Left ventricle myocardium inferior (tissue), 1 donor: Measurements from ENCODE around the gene GPER1. TPM values are rescaled to one million over a fixed set of nuclear protein-coding genes. Genes with fewer than 3 reads are reported as not detected.
"Not testable (repeated sequence)": the region's sequence is repeated elsewhere in the genome, so short reads cannot be mapped to it uniquely, and the experiment has no call there.

ENCODE experiments used
- DNase-seq: peaks from one replicate; pipeline ENCODE4 v3.0.0-alpha.2; 2020
- H3K27ac ChIP-seq: fragments of 200-600 bp; replicated peaks from 2 replicates; pipeline ENCODE4 v1.8.0; 2021
- H3K27me3 ChIP-seq: fragments of 200-600 bp; 2 replicates; pipeline ENCODE4 v1.8.0; 2021; ENCODE audit warnings: low read depth
- H3K36me3 ChIP-seq: fragments of 200-600 bp; 2 replicates; pipeline ENCODE4 v1.8.0; 2021
- H3K4me1 ChIP-seq: fragments of 200-600 bp; 2 replicates; pipeline ENCODE4 v1.8.0; 2021
- H3K4me3 ChIP-seq: fragments of 200-600 bp; 2 replicates; pipeline ENCODE4 v1.8.0; 2021; ENCODE audit warnings: mild to moderate bottlenecking, moderate library complexity
- H3K9me3 ChIP-seq: fragments of 200-600 bp; replicated peaks from 2 replicates; pipeline ENCODE4 v1.8.0; 2021
- CTCF ChIP-seq: fragments of 200-600 bp; IDR thresholded peaks from 2 replicates; pipeline ENCODE4 v1.8.0; 2021; ENCODE audit warnings: antibody characterized with exemption, mild to moderate bottlenecking, borderline replicate concordance
- intact Hi-C: fragments of 100-400 bp; cut with micrococcal nuclease; formaldehyde crosslinking; loops from one replicate; pipeline ENCODE4 v1.11.0; 2022
- total RNA-seq: library from RNA; stranded (reverse); fragmentation: NEBNext Ultra II Directional; extraction: Animal tissue kit (Norgen Biotek cat#: 25700); gene quantifications from one replicate; pipeline ENCODE4 v1.2.1, GENCODE V29; 2021
- donor health status: DM: no; HTN: yes; CAD: no; lungs with severe emphysema.

GPER1 gene
- total RNA-seq, 1 donor from 2014 or later = 3.0 TPM

GRCh38 chr7:1136841-1137516 is 49.1 kb downstream of the GPER1 start:
- Histone ChIP-seq H3K4me3 (peak overlapping the region; percentile 81), H3K27me3 (no peaks in the 10 kb centered on the region), H3K27ac (no peak overlapping the region), H3K36me3 (peaks cover 5% of the 10 kb centered on the region), H3K9me3 (peaks cover 5% of the 10 kb centered on the region), H3K4me1 (peaks cover 26% of the 10 kb centered on the region)
- no peak for DNase-seq
- no peak for TF ChIP-seq CTCF
- intact Hi-C loops = no loop called here

- TF ChIP-seq CTCF = no peak
- H3K27ac ChIP-seq = peak overlapping the region; percentile 83
- no peaks in the 10 kb centered on the region for H3K9me3 ChIP-seq
- intact Hi-C loops = no loop called here
- H3K36me3 ChIP-seq = no peaks in the 10 kb centered on the region
- peaks cover 26% of the 10 kb centered on the region for H3K4me1 ChIP-seq
- no peak for DNase-seq
- no peaks in the 10 kb centered on the region for H3K27me3 ChIP-seq
- peak overlapping the region; percentile 81 for H3K4me3 ChIP-seq
Observed at GRCh38 chr7:1137517-1138167, 49.7 kb downstream of the GPER1 start.

- no peak overlapping the region for H3K27ac ChIP-seq
- no peak for TF ChIP-seq CTCF
- no peak overlapping the region for H3K4me3 ChIP-seq
- intact Hi-C loops = no loop called here
- H3K27me3 ChIP-seq = no peaks in the 10 kb centered on the region
- H3K4me1 ChIP-seq = peaks cover 31% of the 10 kb centered on the region
- H3K9me3 ChIP-seq = no peaks in the 10 kb centered on the region
- H3K36me3 ChIP-seq = no peaks in the 10 kb centered on the region
- DNase-seq = no peak
Observed at GRCh38 chr7:1140476-1141104, 52.7 kb downstream of the GPER1 start.

- H3K4me1 ChIP-seq = peaks cover 29% of the 10 kb centered on the region
- no peak overlapping the region for H3K4me3 ChIP-seq
- H3K27ac ChIP-seq = no peak overlapping the region
- H3K36me3 ChIP-seq = no peaks in the 10 kb centered on the region
- no peak for DNase-seq
- no peak for TF ChIP-seq CTCF
- intact Hi-C loops = no loop called here
- H3K27me3 ChIP-seq = no peaks in the 10 kb centered on the region
- H3K9me3 ChIP-seq = no peaks in the 10 kb centered on the region
Observed at GRCh38 chr7:1141651-1142050, 53.7 kb downstream of the GPER1 start.

GRCh38 chr7:1142051-1142635 is 54.2 kb downstream of the GPER1 start:
- intact Hi-C loops = no loop called here

GRCh38 chr7:1143031-1143430 is 55.1 kb downstream of the GPER1 start:
- H3K9me3 ChIP-seq, H3K27me3 ChIP-seq, H3K27ac ChIP-seq, DNase-seq, intact Hi-C loops, H3K4me3 ChIP-seq, H3K36me3 ChIP-seq: not testable (repeated sequence)
- peaks cover 18% of the 10 kb centered on the region for H3K4me1 ChIP-seq

More at GRCh38 chr7:1142051-1142635, 54.2 kb downstream of the GPER1 start:
- H3K4me3 ChIP-seq = no peak overlapping the region
- no peak overlapping the region for H3K27ac ChIP-seq
- H3K36me3 ChIP-seq = no peaks in the 10 kb centered on the region
- H3K9me3 ChIP-seq = no peaks in the 10 kb centered on the region
- no peak for DNase-seq
- no peak for TF ChIP-seq CTCF
- peaks cover 24% of the 10 kb centered on the region for H3K4me1 ChIP-seq
- no peaks in the 10 kb centered on the region for H3K27me3 ChIP-seq
